Stomach smooth muscle (tissue), 2 donors: ENCODE data around the gene CCL24.
"Not testable (repeated sequence)": the region's sequence is repeated elsewhere in the genome, so short reads cannot be mapped to it uniquely, and the experiment has no call there.

Experiments used
- H3K27ac ChIP-seq: one replicate; pipeline ENCODE4 v1.7.0; 2013; ENCODE audit warnings: mild to moderate bottlenecking, low read length, inconsistent platforms
- H3K27me3 ChIP-seq, 2 donors: one replicate each; pipeline ENCODE4 v1.7.0; 2013; ENCODE audit warnings: low read length in 2 of 2; ENCODE audit not compliant: insufficient read depth in 2 of 2, control insufficient read depth in 1 of 2
- H3K36me3 ChIP-seq, 2 donors: one replicate each; pipeline ENCODE4 v1.7.0; 2013; ENCODE audit warnings: low read length in 2 of 2; ENCODE audit not compliant: control insufficient read depth in 2 of 2, insufficient read depth in 2 of 2
- H3K4me1 ChIP-seq: one replicate; pipeline ENCODE4 v1.7.0; 2013; ENCODE audit warnings: low read length; ENCODE audit not compliant: control insufficient read depth, insufficient read depth
- H3K4me3 ChIP-seq, 2 donors: one replicate each; pipeline ENCODE4 v1.7.0; 2013; ENCODE audit warnings: low read length in 2 of 2
- H3K9ac ChIP-seq, 2 donors: one replicate each; pipeline ENCODE4 v1.7.0; 2013; ENCODE audit warnings: low read length in 2 of 2, mild to moderate bottlenecking in 1 of 2
- H3K9me3 ChIP-seq, 2 donors: one replicate each; pipeline ENCODE4 v1.7.0; 2013; ENCODE audit warnings: low read length in 2 of 2; ENCODE audit not compliant: control insufficient read depth in 2 of 2
- donor health status: healthy.
- donor health status: Pancreatic carcinoma.

The CCL24 gene

GRCh38 chr7:75783058-75783457 is 30.5 kb downstream of the CCL24 start:
- not testable (repeated sequence) for H3K36me3 ChIP-seq, H3K27ac ChIP-seq, H3K9me3 ChIP-seq, H3K27me3 ChIP-seq, H3K4me1 ChIP-seq, H3K9ac ChIP-seq, H3K4me3 ChIP-seq

DNA sequence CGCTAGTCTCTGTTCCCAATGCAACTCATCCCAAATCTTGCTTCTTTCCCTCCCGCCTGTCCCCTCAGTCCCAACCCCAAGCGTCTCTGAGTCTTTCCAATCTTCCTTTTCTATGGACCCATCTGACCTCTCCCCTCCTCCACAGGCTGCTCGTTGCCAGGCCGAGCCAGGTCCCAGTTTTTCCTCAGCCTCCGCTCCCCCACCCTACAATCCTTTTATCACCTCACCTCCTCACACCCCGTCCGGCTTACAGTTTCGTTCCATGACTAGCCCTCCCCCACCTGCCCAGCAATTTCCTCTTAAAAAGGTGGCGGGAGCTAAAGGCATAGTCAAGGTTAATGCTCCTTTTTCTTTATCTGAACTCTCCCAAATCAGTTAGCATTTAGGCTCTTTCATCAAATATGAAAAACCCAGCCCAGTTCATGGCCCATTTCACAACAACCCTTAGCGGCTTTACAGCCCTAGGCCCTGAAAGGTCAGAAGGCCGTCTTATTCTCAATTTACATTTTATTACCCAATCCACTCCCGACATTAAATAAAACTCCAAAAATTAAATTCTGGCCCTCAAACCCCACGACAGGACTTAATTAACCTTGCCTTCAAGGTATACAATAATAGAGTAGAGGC is 32.8 kb downstream of the CCL24 start:
- not testable (repeated sequence) for H3K9ac ChIP-seq, H3K36me3 ChIP-seq, H3K9me3 ChIP-seq, H3K4me3 ChIP-seq, H3K27ac ChIP-seq, H3K27me3 ChIP-seq, H3K4me1 ChIP-seq

GRCh38 chr7:75779516-75779915 is 34.1 kb downstream of the CCL24 start:
- H3K9me3 ChIP-seq, H3K9ac ChIP-seq, H3K4me3 ChIP-seq, H3K36me3 ChIP-seq, H3K27ac ChIP-seq, H3K4me1 ChIP-seq, H3K27me3 ChIP-seq: not testable (repeated sequence)

- H3K36me3 ChIP-seq, H3K4me3 ChIP-seq, H3K9ac ChIP-seq, H3K27ac ChIP-seq, H3K27me3 ChIP-seq, H3K9me3 ChIP-seq, H3K4me1 ChIP-seq: not testable (repeated sequence)
Measured at GRCh38 chr7:75779035-75779434, 34.6 kb downstream of the CCL24 start.

DNA sequence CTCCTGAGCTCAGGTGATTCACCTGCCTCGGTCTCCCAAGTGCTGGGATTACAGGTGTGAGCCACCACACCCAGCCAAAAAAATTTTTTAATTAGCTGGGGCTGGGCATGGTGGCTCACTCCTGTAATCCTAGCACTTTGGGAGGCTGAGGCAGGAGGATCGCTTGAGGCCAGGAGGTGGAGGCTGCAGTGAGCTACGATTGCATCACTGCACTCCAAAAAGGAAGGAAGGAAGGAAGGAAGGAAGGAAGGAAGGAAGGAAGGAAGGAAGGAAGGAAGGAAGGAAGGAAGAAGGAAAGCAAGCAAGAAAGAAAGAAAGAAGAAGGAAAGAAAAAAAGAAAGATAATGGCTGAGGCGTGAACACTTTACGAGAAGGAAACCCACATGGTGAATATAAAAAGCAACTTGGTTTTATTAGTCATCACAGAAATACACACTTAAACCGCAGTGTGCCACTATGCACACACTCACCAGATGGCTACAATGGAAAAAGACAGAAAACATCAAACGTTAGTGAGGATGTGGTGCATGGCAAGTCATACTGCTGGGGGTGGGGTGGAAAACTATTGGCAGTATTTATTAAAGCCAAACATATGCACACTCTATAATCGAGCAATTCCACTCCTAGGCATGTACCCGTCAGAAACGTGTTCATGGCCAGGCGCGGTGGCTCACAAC is 37.2 kb downstream of the CCL24 start:
- no peaks in the 10 kb centered on the region for H3K4me1 ChIP-seq
- H3K27me3 ChIP-seq: no peaks in the 10 kb centered on the region
- H3K9ac ChIP-seq: no peak overlapping the region
- no peak overlapping the region for H3K27ac ChIP-seq
- no peak overlapping the region for H3K4me3 ChIP-seq
- no peaks in the 10 kb centered on the region for H3K9me3 ChIP-seq
- H3K36me3 ChIP-seq: no peaks in the 10 kb centered on the region

DNA sequence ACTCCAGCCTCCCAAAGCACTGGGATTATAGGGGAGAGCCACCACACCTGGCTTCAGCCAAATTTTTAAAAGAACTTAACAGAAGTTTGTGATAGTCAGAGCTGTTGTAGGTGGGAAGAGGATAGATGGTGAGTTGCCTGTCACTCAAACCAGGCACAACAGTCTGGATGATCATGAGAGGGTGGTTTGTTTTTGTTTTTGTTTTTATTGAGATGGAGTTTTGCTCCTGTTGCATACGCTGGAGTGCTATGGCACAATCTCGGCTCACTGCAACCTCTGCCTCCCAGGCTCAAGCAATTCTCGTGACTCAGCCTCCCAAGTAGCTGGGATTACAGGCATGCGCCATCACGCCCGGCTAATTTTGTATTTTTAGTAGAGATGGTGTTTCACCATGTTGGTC is 39.6 kb downstream of the CCL24 start:
- not testable (repeated sequence) for H3K4me3 ChIP-seq, H3K9ac ChIP-seq, H3K27me3 ChIP-seq, H3K36me3 ChIP-seq, H3K27ac ChIP-seq, H3K4me1 ChIP-seq, H3K9me3 ChIP-seq

DNA sequence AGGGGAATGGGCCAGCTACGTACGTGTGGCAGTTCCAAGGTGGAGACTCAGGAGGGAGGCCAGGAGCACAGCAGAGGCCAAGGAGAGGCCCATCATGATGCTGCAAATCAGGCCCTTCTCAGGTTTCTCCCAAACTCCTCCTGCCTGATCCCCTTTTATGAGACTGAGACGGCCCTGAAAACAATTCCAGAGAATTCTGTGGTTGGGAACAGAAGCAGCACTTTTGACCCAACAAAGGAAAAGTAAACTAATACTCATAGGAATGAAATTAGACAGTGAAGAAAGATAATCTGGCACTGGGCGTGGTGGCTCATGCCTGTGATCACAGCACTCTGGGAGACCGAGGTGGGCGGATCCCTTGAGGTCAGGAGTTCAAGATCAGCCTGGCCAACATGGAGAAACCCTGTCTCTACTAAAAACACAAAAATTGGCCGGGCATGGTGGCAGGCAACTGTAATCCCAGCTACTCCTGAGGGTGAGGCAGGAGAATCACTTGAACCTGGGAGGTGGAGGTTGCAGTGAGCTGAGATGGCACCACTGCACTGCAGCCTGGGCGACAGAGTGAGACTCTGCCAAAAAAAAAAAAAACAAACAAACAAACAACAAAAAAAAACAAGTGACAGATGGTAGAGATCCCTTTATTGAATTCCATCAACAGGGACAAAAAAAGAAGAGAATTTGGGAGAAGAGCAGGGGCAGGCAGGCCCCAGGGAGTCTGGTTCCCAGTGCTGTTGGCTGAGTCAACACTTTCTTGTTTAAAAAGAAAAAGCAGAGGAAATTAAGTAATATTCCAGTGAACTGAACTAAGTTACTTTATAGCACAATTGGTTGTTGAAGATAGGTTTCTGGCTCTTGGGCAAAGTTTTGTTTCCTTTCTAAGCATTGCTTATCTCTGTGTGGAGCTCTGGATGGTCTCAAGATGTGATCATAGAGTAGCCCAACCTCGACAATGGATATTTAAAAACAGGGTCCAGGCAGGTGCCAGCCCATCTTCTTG is 41.2 kb downstream of the CCL24 start, which contains the start of gene CCL26:
Gene CCL26 (minus strand): TSS at position 131 of the 997 bp plus-strand sequence. CDS start 35 bp downstream, at position 96.
- no peak within 1 kb of the TSS for H3K4me3 ChIP-seq
- no peak within 1 kb of the TSS for H3K9ac ChIP-seq
- no peaks in the 10 kb centered on the region for H3K9me3 ChIP-seq
- H3K27me3 ChIP-seq: no peaks in the 10 kb centered on the region
- H3K4me1 ChIP-seq: no peaks in the 10 kb centered on the region
- no peaks in the 10 kb centered on the region for H3K36me3 ChIP-seq
- no peak within 1 kb of the TSS for H3K27ac ChIP-seq

DNA sequence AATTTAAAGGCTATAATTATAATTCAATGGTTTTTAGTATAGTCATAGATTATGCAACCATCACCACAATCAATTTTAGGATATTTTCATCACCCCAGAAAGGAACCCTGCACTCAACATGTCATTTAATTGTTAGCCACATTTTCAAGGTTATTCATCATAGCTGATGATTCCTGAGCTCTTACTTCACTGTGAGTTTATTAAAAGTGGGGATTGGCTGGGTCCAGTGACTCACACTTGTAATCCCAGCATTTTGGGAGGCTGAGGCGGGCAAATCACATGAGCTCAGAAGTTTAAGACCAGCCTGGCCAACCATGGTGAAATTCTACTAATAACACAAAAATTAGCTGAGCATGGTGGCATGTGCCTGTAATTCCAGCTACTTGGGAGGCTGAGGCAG is 42.4 kb downstream of the CCL24 start:
- Histone ChIP-seq H3K4me1 (no peaks in the 10 kb centered on the region), H3K27me3 (no peaks in the 10 kb centered on the region), H3K4me3 (no peak overlapping the region), H3K9me3 (no peaks in the 10 kb centered on the region), H3K9ac (no peak overlapping the region), H3K27ac (no peak overlapping the region), H3K36me3 (no peaks in the 10 kb centered on the region)

DNA sequence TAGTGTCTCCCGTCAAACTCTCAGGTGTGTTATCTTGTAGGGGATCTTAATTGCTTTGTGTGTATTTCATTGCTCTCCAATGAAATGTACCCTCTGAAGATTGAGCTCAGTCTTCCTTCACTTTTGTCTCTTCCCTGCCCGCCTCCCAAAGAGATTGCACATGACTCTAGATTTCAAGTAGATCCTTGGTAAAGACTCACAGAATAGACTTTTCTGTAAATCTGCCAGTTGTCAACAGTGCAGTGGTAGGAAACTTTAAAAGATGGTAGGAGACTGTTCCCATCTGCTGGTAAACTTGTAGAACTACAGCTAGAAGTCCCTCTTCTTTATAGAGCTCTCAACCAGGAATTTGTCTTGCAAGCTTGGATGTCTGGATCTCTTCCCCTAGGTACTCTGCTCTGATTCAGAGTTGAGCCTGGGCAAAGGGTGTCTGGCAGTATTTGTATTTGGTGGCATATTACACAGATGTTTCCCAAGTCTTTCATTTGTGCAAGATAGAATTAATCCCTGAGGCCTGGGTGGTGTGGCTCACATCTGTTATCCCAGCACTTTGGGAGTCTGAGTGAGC is 51.2 kb downstream of the CCL24 start:
- no peaks in the 10 kb centered on the region for H3K36me3 ChIP-seq
- no peak overlapping the region for H3K27ac ChIP-seq
- no peaks in the 10 kb centered on the region for H3K4me1 ChIP-seq
- H3K9ac ChIP-seq: no peak overlapping the region
- no peaks in the 10 kb centered on the region for H3K27me3 ChIP-seq
- H3K4me3 ChIP-seq: no peak overlapping the region
- H3K9me3 ChIP-seq: no peaks in the 10 kb centered on the region

DNA sequence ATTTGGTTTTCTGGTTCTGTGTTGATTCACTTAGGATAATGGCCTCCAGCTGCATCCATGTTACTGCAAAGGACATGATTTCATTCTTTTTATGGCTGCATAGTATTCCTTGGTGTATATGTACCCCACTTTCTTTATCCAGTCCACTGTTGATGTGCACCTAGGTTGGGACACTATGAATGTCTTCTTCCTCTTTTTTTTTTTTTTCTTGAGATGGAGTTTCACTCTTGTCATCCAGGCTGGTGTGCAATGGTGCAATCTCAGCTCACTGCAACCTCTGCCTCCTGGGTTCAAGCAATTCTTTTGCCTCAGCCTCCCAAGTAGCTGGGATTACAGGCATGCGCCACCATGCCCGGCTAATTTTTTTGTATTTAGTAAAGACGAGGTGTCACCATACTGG is 51.8 kb downstream of the CCL24 start:
- H3K4me3 ChIP-seq, H3K36me3 ChIP-seq, H3K4me1 ChIP-seq, H3K27ac ChIP-seq, H3K27me3 ChIP-seq, H3K9me3 ChIP-seq, H3K9ac ChIP-seq: not testable (repeated sequence)
